Large intestine (tissue), 3 donors: ENCODE results near the gene MBTD1. TPM values are rescaled to one million over a fixed set of nuclear protein-coding genes. Genes with fewer than 3 reads are reported as not detected.

ENCODE experiments used
- DNase-seq, 2 donors: peaks; one replicate each; pipeline versions ENCODE4 v3.0.0 to v3.0.0-alpha.2; 2013
- H3K27ac ChIP-seq: one replicate; pipeline ENCODE4 v1.5.1; 2013; ENCODE audit warnings: low read length
- H3K27me3 ChIP-seq: 2 replicates; pipeline ENCODE4 v1.6.1; 2013; ENCODE audit warnings: low read length; ENCODE audit not compliant: control insufficient read depth, insufficient read depth
- H3K36me3 ChIP-seq: 2 replicates; pipeline ENCODE4 v1.6.1; 2013; ENCODE audit warnings: low read length; ENCODE audit not compliant: control insufficient read depth, insufficient read depth
- H3K4me1 ChIP-seq: one replicate; pipeline ENCODE4 v1.6.1; 2013; ENCODE audit warnings: low read length; ENCODE audit not compliant: control insufficient read depth, insufficient read depth
- H3K4me3 ChIP-seq: one replicate; pipeline ENCODE4 v1.5.1; 2013; ENCODE audit warnings: low read length
- H3K9me3 ChIP-seq: one replicate; pipeline ENCODE4 v1.6.1; 2013; ENCODE audit warnings: mild to moderate bottlenecking, low read depth, low read length, moderate library complexity; ENCODE audit not compliant: control insufficient read depth
- WGBS: methylation state at CpG from one replicate; pipeline ENCODE4 v1.1.5; 2013; ENCODE audit warnings: low lambda C conversion rate; ENCODE audit not compliant: insufficient coverage; 5-methylcytosine and 5-hydroxymethylcytosine counted together
- polyA plus RNA-seq: library from polyadenylated mRNA; unstranded; fragments of 120-200 nt; gene quantifications from one replicate; pipeline ENCODE4 v1.2.1, GENCODE V29; 2013

The MBTD1 gene
- polyA plus RNA-seq, 1 donor: 28.0 TPM

- peak; percentile 86 to 94 for DNase-seq
- Histone ChIP-seq H3K4me3 (peak within 1 kb of the TSS; percentile 97), H3K36me3 (peaks cover 39% of the 10 kb centered on the region), H3K27ac (peak within 1 kb of the TSS; percentile 96), H3K9me3 (peaks cover 4% of the 10 kb centered on the region), H3K4me1 (peaks cover 15% of the 10 kb centered on the region), H3K27me3 (no peaks in the 10 kb centered on the region)
- WGBS: no CpG with 5 or more reads among the region's 98 CpGs
Observed at GRCh38 chr17:51166198-51166986, 93.5 kb downstream of the MBTD1 start, which contains the start of gene NME2. Gene NME2, plus strand, starts transcription at chr17:51166411. Its CDS starts 420 bp downstream, at chr17:51166831.

GRCh38 chr17:51165680-51166197 lies 94.1 kb downstream of the MBTD1 start:
- H3K27ac ChIP-seq: peak overlapping the region; percentile 96
- no CpG with 5 or more reads among the region's 21 CpGs for WGBS
- peaks cover 37% of the 10 kb centered on the region for H3K36me3 ChIP-seq
- no peaks in the 10 kb centered on the region for H3K27me3 ChIP-seq
- H3K9me3 ChIP-seq: peaks cover 4% of the 10 kb centered on the region
- DNase-seq: no peak
- H3K4me1 ChIP-seq: peaks cover 12% of the 10 kb centered on the region
- H3K4me3 ChIP-seq: peak overlapping the region; percentile 97

GRCh38 chr17:51164911-51165679 lies 94.8 kb downstream of the MBTD1 start:
- Histone ChIP-seq H3K9me3 (peaks cover 4% of the 10 kb centered on the region), H3K27me3 (no peaks in the 10 kb centered on the region), H3K36me3 (peaks cover 37% of the 10 kb centered on the region), H3K4me1 (peaks cover 7% of the 10 kb centered on the region), H3K27ac (peak overlapping the region; percentile 96), H3K4me3 (peak overlapping the region; percentile 97)
- no peak for DNase-seq
- WGBS: no CpG with 5 or more reads among the region's 16 CpGs

- no peak for DNase-seq
- peaks cover 28% of the 10 kb centered on the region for H3K36me3 ChIP-seq
- H3K4me1 ChIP-seq: peaks cover 7% of the 10 kb centered on the region
Observed at GRCh38 chr17:51161541-51161940, 98.3 kb downstream of the MBTD1 start.

GRCh38 chr17:51159604-51160003 lies 100.2 kb downstream of the MBTD1 start:
- 80% methylated on average over 1 of the region's 3 CpGs for WGBS
- no peak for DNase-seq
- no peak overlapping the region for H3K27ac ChIP-seq
- H3K27me3 ChIP-seq: no peaks in the 10 kb centered on the region
- no peak overlapping the region for H3K4me3 ChIP-seq
- H3K9me3 ChIP-seq: no peaks in the 10 kb centered on the region
- H3K4me1 ChIP-seq: no peaks in the 10 kb centered on the region
- H3K36me3 ChIP-seq: peaks cover 28% of the 10 kb centered on the region

More at GRCh38 chr17:51161541-51161940, 98.3 kb downstream of the MBTD1 start:
- no CpG with 5 or more reads among the region's 3 CpGs for WGBS
- H3K9me3 ChIP-seq: no peaks in the 10 kb centered on the region
- H3K27me3 ChIP-seq: no peaks in the 10 kb centered on the region
- H3K27ac ChIP-seq: no peak overlapping the region
- no peak overlapping the region for H3K4me3 ChIP-seq

GRCh38 chr17:51155416-51155815 lies 104.4 kb downstream of the MBTD1 start:
- no peak for DNase-seq
- Histone ChIP-seq H3K27ac (no peak overlapping the region), H3K4me3 (no peak overlapping the region), H3K27me3 (no peaks in the 10 kb centered on the region), H3K36me3 (peaks cover 13% of the 10 kb centered on the region), H3K9me3 (no peaks in the 10 kb centered on the region), H3K4me1 (no peaks in the 10 kb centered on the region)
- no CpG with 5 or more reads among the region's 8 CpGs for whole genome bisulfite sequencing

GRCh38 chr17:51154176-51154575 lies 105.7 kb downstream of the MBTD1 start:
- WGBS: no CpG with 5 or more reads among the region's 6 CpGs
- Histone ChIP-seq H3K4me1 (no peaks in the 10 kb centered on the region), H3K36me3 (peaks cover 9% of the 10 kb centered on the region), H3K9me3 (no peaks in the 10 kb centered on the region), H3K4me3 (peak overlapping the region; percentile 83), H3K27ac (no peak overlapping the region), H3K27me3 (no peaks in the 10 kb centered on the region)
- DNase-seq: peak in 1 of 2 donors; percentile 26

GRCh38 chr17:51153210-51154072 lies 106.4 kb downstream of the MBTD1 start, which contains the start of gene NME1:
Gene NME1, plus strand, starts transcription at chr17:51153559. Its CDS starts 2,096 bp downstream, at chr17:51155655.
- Histone ChIP-seq H3K27ac (peak within 1 kb of the TSS; percentile 83), H3K4me1 (no peaks in the 10 kb centered on the region), H3K4me3 (peak within 1 kb of the TSS; percentile 83), H3K36me3 (peaks cover 9% of the 10 kb centered on the region), H3K9me3 (no peaks in the 10 kb centered on the region), H3K27me3 (no peaks in the 10 kb centered on the region)
- WGBS: 0% methylated on average over 4 of the region's 60 CpGs
- DNase-seq: peak; percentile 99

- Histone ChIP-seq H3K4me3 (peak overlapping the region; percentile 32), H3K27ac (peak overlapping the region; percentile 83), H3K27me3 (no peaks in the 10 kb centered on the region), H3K4me1 (no peaks in the 10 kb centered on the region), H3K9me3 (no peaks in the 10 kb centered on the region), H3K36me3 (peaks cover 8% of the 10 kb centered on the region)
- 31% methylated on average over 2 of the region's 8 CpGs for WGBS
- DNase-seq: no peak
Observed at GRCh38 chr17:51152766-51153209, 107.1 kb downstream of the MBTD1 start.
